NB4 (cell line): ENCODE measurements around the gene VAMP7.

ENCODE experiments used
- DNase-seq: peaks from one replicate; pipeline ENCODE4 v3.0.0; 2010; ENCODE audit warnings: low read depth
- H3K4me3 ChIP-seq: one replicate; pipeline ENCODE4 v1.5.1; 2011; ENCODE audit warnings: mild to moderate bottlenecking, low read depth, low read length, moderate library complexity
- MYC ChIP-seq: IDR thresholded peaks from 2 replicates; pipeline ENCODE4 v1.6.1; 2011; ENCODE audit warnings: low read depth, low read length
- POLR2A ChIP-seq: IDR thresholded peaks from 2 replicates; pipeline ENCODE4 v1.6.1; 2011; ENCODE audit warnings: mild to moderate bottlenecking; ENCODE audit not compliant: insufficient read length; ENCODE audit errors: extremely low read depth
- TF ChIP-seq, protein P1 (sequence below): IDR thresholded peaks from 2 replicates; pipeline ENCODE4 v1.6.1; 2011; ENCODE audit warnings: low read depth, low read length
- TF ChIP-seq, protein P2 (sequence below): IDR thresholded peaks from one replicate; pipeline ENCODE4 v1.5.1; 2012; ENCODE audit warnings: low read depth, low read length

The VAMP7 gene

DNA sequence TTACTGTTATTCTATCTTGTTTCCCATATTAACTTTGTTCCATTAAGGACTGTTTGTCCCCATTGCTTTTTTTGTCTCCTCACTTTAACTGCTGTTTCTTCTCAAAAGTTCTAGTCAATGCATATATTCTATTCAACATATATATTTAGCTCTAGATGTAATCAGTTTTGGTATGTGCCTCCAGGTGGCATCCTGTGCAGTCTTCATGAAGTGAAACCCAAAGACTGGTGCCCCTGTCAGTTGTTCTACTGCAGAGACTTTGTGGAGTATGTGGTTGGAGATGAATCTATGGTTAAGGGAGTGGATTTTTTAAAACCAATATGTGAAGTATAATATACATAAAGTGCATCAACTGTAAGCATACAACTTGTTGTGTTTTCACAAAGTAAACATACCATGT, 57.0 kb downstream of the VAMP7 start:
- TF ChIP-seq, protein P1, sequence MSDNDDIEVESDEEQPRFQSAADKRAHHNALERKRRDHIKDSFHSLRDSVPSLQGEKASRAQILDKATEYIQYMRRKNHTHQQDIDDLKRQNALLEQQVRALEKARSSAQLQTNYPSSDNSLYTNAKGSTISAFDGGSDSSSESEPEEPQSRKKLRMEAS: no peak
- TF ChIP-seq, protein P2, sequence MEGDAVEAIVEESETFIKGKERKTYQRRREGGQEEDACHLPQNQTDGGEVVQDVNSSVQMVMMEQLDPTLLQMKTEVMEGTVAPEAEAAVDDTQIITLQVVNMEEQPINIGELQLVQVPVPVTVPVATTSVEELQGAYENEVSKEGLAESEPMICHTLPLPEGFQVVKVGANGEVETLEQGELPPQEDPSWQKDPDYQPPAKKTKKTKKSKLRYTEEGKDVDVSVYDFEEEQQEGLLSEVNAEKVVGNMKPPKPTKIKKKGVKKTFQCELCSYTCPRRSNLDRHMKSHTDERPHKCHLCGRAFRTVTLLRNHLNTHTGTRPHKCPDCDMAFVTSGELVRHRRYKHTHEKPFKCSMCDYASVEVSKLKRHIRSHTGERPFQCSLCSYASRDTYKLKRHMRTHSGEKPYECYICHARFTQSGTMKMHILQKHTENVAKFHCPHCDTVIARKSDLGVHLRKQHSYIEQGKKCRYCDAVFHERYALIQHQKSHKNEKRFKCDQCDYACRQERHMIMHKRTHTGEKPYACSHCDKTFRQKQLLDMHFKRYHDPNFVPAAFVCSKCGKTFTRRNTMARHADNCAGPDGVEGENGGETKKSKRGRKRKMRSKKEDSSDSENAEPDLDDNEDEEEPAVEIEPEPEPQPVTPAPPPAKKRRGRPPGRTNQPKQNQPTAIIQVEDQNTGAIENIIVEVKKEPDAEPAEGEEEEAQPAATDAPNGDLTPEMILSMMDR: no peak
- TF ChIP-seq MYC (no peak), POLR2A (no peak)
- DNase-seq: no peak
- no peak overlapping the region for H3K4me3 ChIP-seq

- no peak overlapping the region for H3K4me3 ChIP-seq
- TF ChIP-seq, protein P2: no peak
- no peak for TF ChIP-seq POLR2A
- TF ChIP-seq, protein P1: no peak
- TF ChIP-seq MYC: no peak
- no peak for DNase-seq
Measured at GRCh38 chrX:155949098-155949497, 68.0 kb downstream of the VAMP7 start.

- DNase-seq: no peak
- no peak overlapping the region for H3K4me3 ChIP-seq
- no peak for TF ChIP-seq MYC
- TF ChIP-seq, protein P2: no peak
- no peak for TF ChIP-seq POLR2A
- TF ChIP-seq, protein P1: no peak
Measured at GRCh38 chrX:155951237-155951789, 70.2 kb downstream of the VAMP7 start.

DNA sequence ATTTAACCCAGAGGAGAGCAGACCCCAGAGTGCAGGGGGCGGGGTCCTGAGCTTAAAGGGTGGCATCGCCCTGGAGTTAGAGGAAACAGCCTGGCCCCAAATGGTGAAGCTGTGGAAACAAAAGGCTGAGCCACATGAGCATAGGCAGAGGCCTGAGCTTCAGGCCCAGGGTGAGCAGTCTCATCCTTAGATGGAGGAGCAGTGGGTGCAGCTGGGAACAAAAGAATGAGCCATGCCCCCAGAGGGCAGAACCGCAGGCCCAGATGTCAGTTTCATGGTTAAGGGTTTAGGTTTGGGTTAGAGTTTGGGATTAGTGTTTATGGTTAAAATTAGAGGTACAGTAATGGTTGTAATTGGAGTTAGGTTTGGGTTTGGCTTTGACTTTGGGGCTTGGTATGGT, 71.9 kb downstream of the VAMP7 start:
- TF ChIP-seq, protein P1: no peak
- TF ChIP-seq POLR2A: no peak
- TF ChIP-seq MYC: no peak
- TF ChIP-seq, protein P2: no peak
- DNase-seq: no peak
- H3K4me3 ChIP-seq: no peak overlapping the region

GRCh38 chrX:155954793-155955192, 73.6 kb downstream of the VAMP7 start:
- no peak for TF ChIP-seq POLR2A
- TF ChIP-seq, protein P2: no peak
- no peak for TF ChIP-seq MYC
- TF ChIP-seq, protein P1: no peak
- no peak for DNase-seq
- H3K4me3 ChIP-seq: no peak overlapping the region
